Neural progenitor cell (in vitro differentiated cells): ENCODE measurements around the gene LDLRAD4. TPM values are rescaled to one million over a fixed set of nuclear protein-coding genes. Genes with fewer than 3 reads are reported as not detected.

Experiments used
- DNase-seq: peaks from one replicate; pipeline ENCODE4 v3.0.0-alpha.2; 2016; ENCODE audit warnings: low spot score
- H2AFZ ChIP-seq: fragments of 200-600 bp; sonication (generic); replicated peaks from 2 replicates; pipeline ENCODE4 v1.6.1; 2016; ENCODE audit warnings: antibody characterized with exemption
- H3F3A ChIP-seq: fragments of 200-600 bp; sonication (generic); 2 replicates; pipeline ENCODE4 v1.6.1; 2016; ENCODE audit warnings: antibody characterized with exemption, low read depth
- H3K27ac ChIP-seq: fragments of 200-600 bp; sonication (generic); 2 replicates; pipeline ENCODE4 v1.5.1; 2016; ENCODE audit warnings: mild to moderate bottlenecking
- H3K27me3 ChIP-seq: fragments of 200-600 bp; sonication (generic); 2 replicates; pipeline ENCODE4 v1.6.1; 2016; ENCODE audit warnings: mild to moderate bottlenecking, moderate library complexity
- H3K36me3 ChIP-seq: fragments of 200-600 bp; sonication (generic); 2 replicates; pipeline ENCODE4 v1.5.1; 2016
- H3K4me1 ChIP-seq: fragments of 200-600 bp; sonication (generic); 2 replicates; pipeline ENCODE4 v1.6.1; 2016; ENCODE audit warnings: mixed run types
- H3K4me2 ChIP-seq: fragments of 200-600 bp; sonication (generic); 2 replicates; pipeline ENCODE4 v1.6.1; 2016
- H3K4me3 ChIP-seq: fragments of 200-600 bp; sonication (generic); 2 replicates; pipeline ENCODE4 v1.5.1; 2016
- H3K79me2 ChIP-seq: fragments of 200-600 bp; sonication (generic); 2 replicates; pipeline ENCODE4 v1.6.1; 2016; ENCODE audit warnings: low read depth
- H3K9ac ChIP-seq: fragments of 200-600 bp; sonication (generic); 2 replicates; pipeline ENCODE4 v1.6.1; 2016
- H3K9me3 ChIP-seq: fragments of 200-600 bp; sonication (generic); 2 replicates; pipeline ENCODE4 v1.5.1; 2016; ENCODE audit warnings: low read depth
- H4K20me1 ChIP-seq: fragments of 200-600 bp; sonication (generic); 2 replicates; pipeline ENCODE4 v1.6.1; 2016; ENCODE audit warnings: low read depth
- H3K27ac Mint-ChIP-seq: 3 replicates; pipeline ENCODE4 v1.8.0; 2021; ENCODE audit warnings: mixed read lengths
- H3K27me3 Mint-ChIP-seq: 2 replicates; pipeline ENCODE4 v1.8.0; 2022; ENCODE audit warnings: low read depth, mild to moderate bottlenecking, inconsistent platforms, moderate library complexity, mixed read lengths; ENCODE audit not compliant: insufficient read depth
- H3K36me3 Mint-ChIP-seq: 3 replicates; pipeline ENCODE4 v1.8.0; 2021; ENCODE audit warnings: mixed read lengths
- H3K4me1 Mint-ChIP-seq: 3 replicates; pipeline ENCODE4 v1.8.0; 2021; ENCODE audit warnings: mixed read lengths
- H3K4me3 Mint-ChIP-seq: 3 replicates; pipeline ENCODE4 v1.8.0; 2021; ENCODE audit warnings: mild to moderate bottlenecking, moderate library complexity, mixed read lengths
- H3K9me3 Mint-ChIP-seq: 3 replicates; pipeline ENCODE4 v1.8.0; 2020; ENCODE audit warnings: mixed read lengths
- EZH2 ChIP-seq: fragments of 200-600 bp; sonication (generic); IDR thresholded peaks from 2 replicates; pipeline ENCODE4 v1.6.1; 2017; ENCODE audit warnings: antibody characterized with exemption, mild to moderate bottlenecking, moderate library complexity
- EZH2phosphoT487 ChIP-seq: fragments of 200-600 bp; sonication (generic); IDR thresholded peaks from 2 replicates; pipeline ENCODE4 v1.6.1; 2017; ENCODE audit warnings: antibody characterized with exemption
- total RNA-seq: library from RNA; depleted of rRNA; stranded (reverse); fragments of >200 nt; gene quantifications from 2 replicates; pipeline ENCODE4 v1.2.3, GENCODE V29; 2015; ENCODE audit warnings: low replicate concordance
- TF ChIP-seq, protein P1 (sequence below): fragments of 200-600 bp; sonication (generic); IDR thresholded peaks from 2 replicates; pipeline ENCODE4 v1.5.1; 2017; ENCODE audit warnings: antibody characterized with exemption, mild to moderate bottlenecking

LDLRAD4 gene
- total RNA-seq, 1 donor from 2014 or later = 0.65 TPM

DNA sequence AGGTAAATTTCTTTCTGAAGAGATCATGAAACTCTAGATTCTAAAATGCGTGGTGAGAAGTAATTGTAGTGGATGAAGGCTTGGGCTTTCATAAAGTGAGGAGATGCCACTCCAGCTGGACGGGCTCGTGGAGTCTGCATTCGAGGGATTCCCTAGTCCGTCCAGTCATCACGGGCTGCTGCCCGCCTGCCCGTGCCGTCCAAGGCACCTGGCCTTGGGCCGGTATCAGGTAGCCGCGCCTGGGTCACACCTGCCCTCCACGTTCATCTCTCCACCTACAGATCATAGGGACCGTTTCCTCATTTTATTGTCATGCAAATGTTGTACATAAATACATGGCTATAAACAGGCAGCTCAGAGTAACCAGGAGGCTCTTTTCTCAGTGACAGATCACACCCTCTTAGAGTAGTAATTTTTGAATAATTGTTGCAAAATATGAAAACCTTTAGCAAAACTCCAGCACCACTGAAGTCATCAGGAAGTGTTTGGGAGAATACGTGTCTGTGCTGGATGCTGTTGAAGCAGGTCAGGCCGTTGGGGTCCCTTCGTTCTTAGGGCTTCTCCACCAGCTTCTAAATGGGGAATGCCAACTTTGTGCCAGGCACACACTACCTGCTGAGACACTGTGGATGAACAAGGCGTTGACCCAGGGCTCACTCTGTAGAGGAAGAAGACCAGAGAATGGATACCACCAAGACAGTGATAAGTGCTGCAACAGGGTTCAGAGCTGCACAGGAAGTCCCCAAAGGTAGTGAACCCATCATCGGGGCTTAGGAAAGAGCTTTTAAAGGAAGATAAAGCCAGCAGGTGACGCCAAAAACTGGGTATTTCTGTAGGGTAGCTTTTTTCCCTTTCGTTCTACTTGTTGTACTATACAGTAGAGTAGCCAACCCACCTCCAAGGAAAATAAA is 395.3 kb downstream of the LDLRAD4 start:
- Mint-ChIP-seq H3K36me3 (no peaks in the 10 kb centered on the region), H3K4me3 (no peak overlapping the region), H3K27ac (no peak overlapping the region), H3K9me3 (no peaks in the 10 kb centered on the region), H3K4me1 (peaks cover 30% of the 10 kb centered on the region), H3K27me3 (peaks cover 12% of the 10 kb centered on the region)
- Histone ChIP-seq H3K4me3 (no peak overlapping the region), H3F3A (no peaks in the 10 kb centered on the region), H3K36me3 (no peaks in the 10 kb centered on the region), H3K9ac (no peak overlapping the region), H3K27ac (no peak overlapping the region), H4K20me1 (no peaks in the 10 kb centered on the region), H2AFZ (no peak overlapping the region), H3K9me3 (no peaks in the 10 kb centered on the region), H3K79me2 (no peaks in the 10 kb centered on the region), H3K4me1 (peaks cover 15% of the 10 kb centered on the region), H3K4me2 (no peak overlapping the region), H3K27me3 (peaks cover 34% of the 10 kb centered on the region)
- TF ChIP-seq EZH2 (no peak), EZH2phosphoT487 (no peak)
- TF ChIP-seq, protein P1, sequence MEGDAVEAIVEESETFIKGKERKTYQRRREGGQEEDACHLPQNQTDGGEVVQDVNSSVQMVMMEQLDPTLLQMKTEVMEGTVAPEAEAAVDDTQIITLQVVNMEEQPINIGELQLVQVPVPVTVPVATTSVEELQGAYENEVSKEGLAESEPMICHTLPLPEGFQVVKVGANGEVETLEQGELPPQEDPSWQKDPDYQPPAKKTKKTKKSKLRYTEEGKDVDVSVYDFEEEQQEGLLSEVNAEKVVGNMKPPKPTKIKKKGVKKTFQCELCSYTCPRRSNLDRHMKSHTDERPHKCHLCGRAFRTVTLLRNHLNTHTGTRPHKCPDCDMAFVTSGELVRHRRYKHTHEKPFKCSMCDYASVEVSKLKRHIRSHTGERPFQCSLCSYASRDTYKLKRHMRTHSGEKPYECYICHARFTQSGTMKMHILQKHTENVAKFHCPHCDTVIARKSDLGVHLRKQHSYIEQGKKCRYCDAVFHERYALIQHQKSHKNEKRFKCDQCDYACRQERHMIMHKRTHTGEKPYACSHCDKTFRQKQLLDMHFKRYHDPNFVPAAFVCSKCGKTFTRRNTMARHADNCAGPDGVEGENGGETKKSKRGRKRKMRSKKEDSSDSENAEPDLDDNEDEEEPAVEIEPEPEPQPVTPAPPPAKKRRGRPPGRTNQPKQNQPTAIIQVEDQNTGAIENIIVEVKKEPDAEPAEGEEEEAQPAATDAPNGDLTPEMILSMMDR = no peak
- DNase-seq = no peak

DNA sequence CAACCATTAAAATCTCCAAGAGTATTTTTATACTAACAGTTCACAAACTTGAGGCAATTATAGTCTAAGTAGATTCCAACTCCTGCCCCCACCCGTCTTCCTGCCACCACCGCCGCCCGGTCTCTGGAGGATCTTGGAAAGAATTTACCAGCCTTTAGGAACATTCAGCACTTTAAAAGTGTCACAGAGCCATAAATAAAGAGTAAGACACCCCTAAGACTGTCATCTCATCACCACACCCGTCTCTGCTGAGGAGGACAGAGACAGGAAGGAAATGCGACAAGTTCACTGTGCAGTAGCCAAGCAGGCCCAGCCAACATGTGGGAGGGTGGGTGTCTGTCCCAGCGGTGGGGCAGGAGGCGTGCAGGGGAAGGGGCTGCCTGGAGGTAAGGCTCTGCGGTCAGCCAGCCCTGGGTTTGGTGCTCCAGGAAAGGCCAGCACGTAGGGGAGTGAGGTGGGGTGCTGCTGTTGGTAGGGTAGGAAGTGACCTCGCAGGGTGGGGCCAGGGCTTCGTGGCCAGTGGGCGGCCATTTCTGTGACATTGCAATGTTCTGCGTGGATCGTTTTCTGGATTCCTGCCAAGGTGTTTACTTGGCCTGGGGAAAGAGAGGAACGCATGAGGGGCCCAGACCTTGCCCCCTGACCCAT is 396.2 kb downstream of the LDLRAD4 start:
- H3K4me2 ChIP-seq = no peak overlapping the region
- H3K4me1 Mint-ChIP-seq = peaks cover 33% of the 10 kb centered on the region
- H3K36me3 Mint-ChIP-seq = no peaks in the 10 kb centered on the region
- peaks cover 34% of the 10 kb centered on the region for H3K27me3 ChIP-seq
- H3K36me3 ChIP-seq = no peaks in the 10 kb centered on the region
- no peak overlapping the region for H3K4me3 ChIP-seq
- H3K27ac ChIP-seq = no peak overlapping the region
- no peaks in the 10 kb centered on the region for H3F3A ChIP-seq
- no peak overlapping the region for H3K27ac Mint-ChIP-seq
- no peak for DNase-seq
- H3K9me3 Mint-ChIP-seq = no peaks in the 10 kb centered on the region
- H3K4me3 Mint-ChIP-seq = no peak overlapping the region
- H3K9ac ChIP-seq = no peak overlapping the region
- H3K9me3 ChIP-seq = no peaks in the 10 kb centered on the region
- H3K27me3 Mint-ChIP-seq = peaks cover 12% of the 10 kb centered on the region
- H2AFZ ChIP-seq = no peak overlapping the region
- TF ChIP-seq, protein P1 = no peak
- TF ChIP-seq EZH2phosphoT487 (no peak), EZH2 (no peak)
- H4K20me1 ChIP-seq = no peaks in the 10 kb centered on the region
- H3K79me2 ChIP-seq = no peaks in the 10 kb centered on the region
- H3K4me1 ChIP-seq = peaks cover 15% of the 10 kb centered on the region

DNA sequence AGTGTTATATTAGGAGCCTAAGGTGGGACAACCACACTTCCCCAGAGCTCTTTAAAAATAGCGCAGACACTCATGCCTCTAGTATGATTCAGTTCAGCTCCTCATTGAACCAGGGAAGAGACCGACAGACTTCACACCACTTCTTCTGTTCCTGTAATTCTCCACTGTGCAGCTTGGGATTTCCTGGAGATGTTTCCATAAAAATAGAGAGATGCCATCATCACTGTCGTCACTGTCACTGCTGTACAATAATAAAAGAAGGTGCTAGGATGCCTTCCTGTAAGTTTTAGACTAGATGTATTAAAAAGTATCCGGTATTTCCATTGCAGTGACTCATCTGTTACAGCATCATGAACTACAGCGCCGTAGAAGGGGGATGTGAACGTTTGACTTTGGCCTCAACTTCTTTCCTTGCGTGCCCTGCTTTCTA is 396.9 kb downstream of the LDLRAD4 start:
- Histone ChIP-seq H3F3A (no peaks in the 10 kb centered on the region), H3K36me3 (no peaks in the 10 kb centered on the region), H3K4me3 (no peak overlapping the region), H3K27ac (no peak overlapping the region), H4K20me1 (no peaks in the 10 kb centered on the region), H3K9me3 (no peaks in the 10 kb centered on the region), H2AFZ (no peak overlapping the region), H3K4me2 (no peak overlapping the region), H3K79me2 (no peaks in the 10 kb centered on the region), H3K4me1 (peaks cover 13% of the 10 kb centered on the region), H3K9ac (no peak overlapping the region), H3K27me3 (peaks cover 32% of the 10 kb centered on the region)
- Mint-ChIP-seq H3K36me3 (no peaks in the 10 kb centered on the region), H3K4me1 (peaks cover 40% of the 10 kb centered on the region), H3K4me3 (no peak overlapping the region), H3K27me3 (peaks cover 13% of the 10 kb centered on the region), H3K27ac (no peak overlapping the region), H3K9me3 (peaks cover under 1% of the 10 kb centered on the region)
- DNase-seq = no peak
- no peak for TF ChIP-seq EZH2
- TF ChIP-seq, protein P1 = no peak
- TF ChIP-seq EZH2phosphoT487 = no peak
